ENCODE data around the gene PSME1.
"Not testable (repeated sequence)": the region's sequence is repeated elsewhere in the genome, so short reads cannot be mapped to it uniquely, and the experiment has no call there.

The PSME1 gene

GRCh38 chr14:24105609-24106239 is 30.3 kb upstream of the PSME1 start:
- DNase-seq: not testable (repeated sequence)

GRCh38 chr14:24106672-24107271 is 29.2 kb upstream of the PSME1 start:
- DNase-seq: no peak

GRCh38 chr14:24108336-24108874 is 27.6 kb upstream of the PSME1 start:
- no peak for DNase-seq

GRCh38 chr14:24110060-24110459 is 25.9 kb upstream of the PSME1 start:
- no peak for DNase-seq

GRCh38 chr14:24110523-24110922 is 25.5 kb upstream of the PSME1 start:
- no peak for DNase-seq

GRCh38 chr14:24113379-24113800 is 22.6 kb upstream of the PSME1 start:
- DNase-seq: no peak

- peak; percentile 87 for DNase-seq
Observed at GRCh38 chr14:24113801-24114531, 22.0 kb upstream of the PSME1 start.

GRCh38 chr14:24114532-24115421 is 21.2 kb upstream of the PSME1 start, which contains the start of the genes DCAF11 and NRL:
TSS of gene DCAF11 (plus strand) at chr14:24114777. CDS start at chr14:24115595, 818 bp downstream.
TSS of gene NRL (minus strand) at chr14:24114949. CDS start at chr14:24082848, 32,101 bp downstream.
- DNase-seq: peak; percentile 99

- DNase-seq: no peak
Observed at GRCh38 chr14:24115422-24116127, 20.4 kb upstream of the PSME1 start.

GRCh38 chr14:24116128-24116814 is 19.7 kb upstream of the PSME1 start:
- DNase-seq: no peak

GRCh38 chr14:24117179-24117578 is 18.8 kb upstream of the PSME1 start:
- no peak for DNase-seq

- no peak for DNase-seq
Observed at GRCh38 chr14:24119691-24120090, 16.3 kb upstream of the PSME1 start.

GRCh38 chr14:24121210-24121609 is 14.8 kb upstream of the PSME1 start:
- no peak for DNase-seq

- DNase-seq: no peak
Observed at GRCh38 chr14:24122416-24122815, 13.6 kb upstream of the PSME1 start.

- no peak for DNase-seq
Observed at GRCh38 chr14:24122898-24123297, 13.1 kb upstream of the PSME1 start.

- DNase-seq: no peak
Observed at GRCh38 chr14:24123424-24124417, 12.3 kb upstream of the PSME1 start.

GRCh38 chr14:24126939-24127338 is 9.1 kb upstream of the PSME1 start:
- DNase-seq: no peak

- no peak for DNase-seq
Observed at GRCh38 chr14:24127673-24128072, 8.3 kb upstream of the PSME1 start.

GRCh38 chr14:24129410-24129998 is 6.5 kb upstream of the PSME1 start:
- no peak for DNase-seq

- DNase-seq: no peak
Observed at GRCh38 chr14:24130380-24130716, 5.6 kb upstream of the PSME1 start, which contains the start of gene FITM1. TSS of gene FITM1 (plus strand) at chr14:24130659. CDS start at chr14:24131564, 905 bp downstream.
